Measurements from ENCODE around the gene CCL27. TPM values are rescaled to one million over a fixed set of nuclear protein-coding genes. Genes with fewer than 3 reads are reported as not detected.

Gene CCL27
- total RNA-seq, 1 donor from 2014 or later = 7.6 TPM

- DNase-seq = no peak
These were observed 21.7 kb upstream of the CCL27 start for GRCh38 chr9:34684145-34684544.

- DNase-seq = no peak
These were observed 13.4 kb upstream of the CCL27 start for GRCh38 chr9:34675869-34676268.

GRCh38 chr9:34675048-34675714, 12.7 kb upstream of the CCL27 start:
- peak; percentile 50 for DNase-seq

- DNase-seq = no peak
These were observed 12.0 kb upstream of the CCL27 start for GRCh38 chr9:34674440-34674839.

- no peak for DNase-seq
These were observed 8.8 kb upstream of the CCL27 start for GRCh38 chr9:34671307-34671706.

- DNase-seq = no peak
These were observed 7.5 kb upstream of the CCL27 start for GRCh38 chr9:34669809-34670562.

GRCh38 chr9:34665381-34666250, 3.2 kb upstream of the CCL27 start:
- DNase-seq = peak; percentile 95

GRCh38 chr9:34665067-34665380, 2.6 kb upstream of the CCL27 start:
- DNase-seq = no peak

GRCh38 chr9:34664281-34665066, 2.0 kb upstream of the CCL27 start:
- peak; percentile 59 for DNase-seq

GRCh38 chr9:34663303-34663605, 797 bp upstream of the CCL27 start:
- no peak for DNase-seq

GRCh38 chr9:34659592-34660253, 2.7 kb downstream of the CCL27 start:
- DNase-seq = no peak

GRCh38 chr9:34658461-34658860, 4.0 kb downstream of the CCL27 start:
- no peak for DNase-seq

GRCh38 chr9:34656992-34657391, 5.5 kb downstream of the CCL27 start:
- no peak for DNase-seq

GRCh38 chr9:34655394-34655793, 7.1 kb downstream of the CCL27 start:
- no peak for DNase-seq

- peak; percentile 91 for DNase-seq
These were observed 8.0 kb downstream of the CCL27 start for GRCh38 chr9:34654323-34655051.

GRCh38 chr9:34653151-34654072, 9.0 kb downstream of the CCL27 start:
- peak; percentile 83 for DNase-seq

- DNase-seq = no peak
These were observed 9.9 kb downstream of the CCL27 start for GRCh38 chr9:34652602-34653000.

GRCh38 chr9:34651876-34652601, 10.4 kb downstream of the CCL27 start, which contains the start of gene IL11RA:
Gene IL11RA (plus strand): TSS chr9:34652185. CDS start chr9:34655218, 3,033 bp downstream.
- DNase-seq = peak; percentile 85

GRCh38 chr9:34651321-34651720, 11.1 kb downstream of the CCL27 start:
- DNase-seq = no peak
